HG03066 (cell line): ENCODE data around the gene SHISAL1.
"Not testable (repeated sequence)": the region's sequence is repeated elsewhere in the genome, so short reads cannot be mapped to it uniquely, and the experiment has no call there.

Source experiments
- ATAC-seq: cut with Tn5 transposase; IDR thresholded peaks from one replicate; pipeline ENCODE4 v1.9.1; 2021; ENCODE audit warnings: low read depth; ENCODE audit not compliant: unreplicated experiment

SHISAL1 gene

GRCh38 chr22:44244265-44244822 is 68.4 kb downstream of the SHISAL1 start:
- no peak for ATAC-seq

GRCh38 chr22:44243761-44244160 is 69.0 kb downstream of the SHISAL1 start:
- no peak for ATAC-seq

GRCh38 chr22:44242946-44243724 is 69.6 kb downstream of the SHISAL1 start:
- no peak for ATAC-seq

- not testable (repeated sequence) for ATAC-seq
Measured at GRCh38 chr22:44241121-44241520, 71.6 kb downstream of the SHISAL1 start.

GRCh38 chr22:44237290-44237689 is 75.5 kb downstream of the SHISAL1 start:
- ATAC-seq, result no peak

- ATAC-seq, result not testable (repeated sequence)
Measured at GRCh38 chr22:44234372-44234771, 78.4 kb downstream of the SHISAL1 start.

- no peak for ATAC-seq
Measured at GRCh38 chr22:44231233-44231632, 81.5 kb downstream of the SHISAL1 start.

- no peak for ATAC-seq
Measured at GRCh38 chr22:44229809-44230208, 82.9 kb downstream of the SHISAL1 start.

GRCh38 chr22:44229331-44229730 is 83.4 kb downstream of the SHISAL1 start:
- no peak for ATAC-seq

GRCh38 chr22:44225812-44226211 is 86.9 kb downstream of the SHISAL1 start:
- no peak for ATAC-seq

GRCh38 chr22:44225091-44225689 is 87.6 kb downstream of the SHISAL1 start:
- ATAC-seq, result no peak

- ATAC-seq, result no peak
Measured at GRCh38 chr22:44224166-44224565, 88.6 kb downstream of the SHISAL1 start.

- no peak for ATAC-seq
Measured at GRCh38 chr22:44221710-44222475, 90.9 kb downstream of the SHISAL1 start.

- no peak for ATAC-seq
Measured at GRCh38 chr22:44220727-44221680, 91.7 kb downstream of the SHISAL1 start.

- no peak for ATAC-seq
Measured at GRCh38 chr22:44219101-44219870, 93.5 kb downstream of the SHISAL1 start.

GRCh38 chr22:44218071-44218470 is 94.7 kb downstream of the SHISAL1 start:
- ATAC-seq, result no peak

- no peak for ATAC-seq
Measured at GRCh38 chr22:44217346-44217745, 95.4 kb downstream of the SHISAL1 start.

GRCh38 chr22:44215287-44215686 is 97.5 kb downstream of the SHISAL1 start:
- ATAC-seq, result no peak

- no peak for ATAC-seq
Measured at GRCh38 chr22:44214764-44215163, 98.0 kb downstream of the SHISAL1 start.
